Right forelimb (tissue), 1 donor: ENCODE measurements around the gene CCT6B.

Source experiments
- DNase-seq: peaks from one replicate; pipeline ENCODE4 v3.0.0-alpha.2; 2018

CCT6B gene

DNA sequence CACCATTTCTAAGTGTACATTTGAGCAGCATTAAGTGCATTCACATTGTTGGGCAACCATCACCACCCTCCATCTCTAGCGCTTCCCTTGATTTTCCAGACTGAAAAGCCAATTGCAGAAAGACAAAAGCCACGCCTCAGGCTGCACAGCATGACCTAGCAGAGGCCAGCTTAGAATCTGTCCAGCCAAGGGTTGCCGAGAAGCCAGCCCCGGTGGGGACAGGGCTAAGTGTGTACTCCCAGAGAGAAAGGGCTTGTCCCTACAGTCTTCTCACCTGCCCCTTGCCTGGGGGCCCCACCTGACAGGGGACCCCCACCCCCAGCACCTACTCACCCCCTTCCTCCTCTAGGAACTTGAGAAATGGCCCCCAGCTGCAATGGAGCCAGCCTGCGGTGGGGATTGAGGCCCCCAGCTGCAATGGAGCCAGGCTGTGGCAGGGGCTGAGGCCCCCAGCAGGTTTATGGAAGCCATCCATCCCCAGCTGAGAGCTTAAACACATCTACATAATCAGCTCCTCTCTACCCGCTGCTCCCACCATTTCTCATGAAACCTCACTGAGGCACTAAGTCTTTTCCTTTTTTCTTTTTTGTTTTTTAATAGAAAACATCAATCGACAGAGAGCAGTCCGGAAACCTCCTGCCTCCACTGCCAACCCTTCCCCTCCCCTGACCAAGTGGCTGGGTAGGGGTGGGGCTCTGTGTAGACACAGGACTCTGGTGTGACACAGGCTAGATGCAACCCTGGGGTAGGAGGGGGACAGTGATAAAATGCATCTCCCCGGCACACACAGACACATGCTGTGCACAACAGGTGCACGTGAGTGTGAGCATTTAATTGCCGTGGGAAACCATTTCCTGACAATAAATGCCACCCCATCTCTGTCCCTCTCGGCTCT, 77.9 kb downstream of the CCT6B start:
- no peak for DNase-seq

DNA sequence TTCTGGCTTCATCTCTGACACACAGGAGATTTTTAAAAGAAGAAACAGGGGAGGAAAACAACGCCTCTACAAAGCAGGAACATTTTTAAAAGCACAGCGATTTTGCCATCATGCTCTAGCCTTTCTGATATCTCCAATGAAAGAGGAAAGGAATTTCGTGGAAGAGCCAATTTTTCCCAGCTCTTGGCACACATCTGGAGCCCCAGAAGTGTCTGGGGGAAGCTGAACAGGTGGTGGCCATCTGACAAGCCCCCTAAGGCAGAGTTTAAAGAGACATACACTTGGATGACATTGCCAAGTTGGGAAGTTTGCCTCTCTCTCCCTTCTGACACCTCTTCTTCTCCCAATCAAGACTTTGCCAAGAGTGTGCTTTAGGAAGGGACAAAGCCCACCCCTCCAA, 82.1 kb downstream of the CCT6B start:
- no peak for DNase-seq
